HG03575 (cell line): ENCODE measurements around the gene CFH.
"Not testable (repeated sequence)": the region's sequence is repeated elsewhere in the genome, so short reads cannot be mapped to it uniquely, and the experiment has no call there.

Source experiments
- ATAC-seq: cut with Tn5 transposase; IDR thresholded peaks from one replicate; pipeline ENCODE4 v1.9.1; 2021; ENCODE audit not compliant: unreplicated experiment, insufficient number of reproducible peaks, low FRiP score; ENCODE audit errors: extremely low read depth

Gene CFH

GRCh38 chr1:196660272-196660671, 8.4 kb downstream of the CFH start:
- no peak for ATAC-seq

- no peak for ATAC-seq
Measured at GRCh38 chr1:196660852-196661251, 9.0 kb downstream of the CFH start.

- ATAC-seq: no peak
Measured at GRCh38 chr1:196661345-196661744, 9.5 kb downstream of the CFH start.

GRCh38 chr1:196667131-196667530, 15.3 kb downstream of the CFH start:
- no peak for ATAC-seq

- ATAC-seq: no peak
Measured at GRCh38 chr1:196669051-196669450, 17.2 kb downstream of the CFH start.

GRCh38 chr1:196669693-196670092, 17.9 kb downstream of the CFH start:
- ATAC-seq: no peak

GRCh38 chr1:196674908-196675307, 23.1 kb downstream of the CFH start:
- no peak for ATAC-seq

GRCh38 chr1:196677781-196678509, 26.1 kb downstream of the CFH start:
- no peak for ATAC-seq

GRCh38 chr1:196678510-196678884, 26.7 kb downstream of the CFH start:
- no peak for ATAC-seq

- no peak for ATAC-seq
Measured at GRCh38 chr1:196680107-196680506, 28.3 kb downstream of the CFH start.

- no peak for ATAC-seq
Measured at GRCh38 chr1:196684476-196684875, 32.6 kb downstream of the CFH start.

- no peak for ATAC-seq
Measured at GRCh38 chr1:196685506-196685905, 33.7 kb downstream of the CFH start.

- no peak for ATAC-seq
Measured at GRCh38 chr1:196689001-196689400, 37.2 kb downstream of the CFH start.

GRCh38 chr1:196690582-196690981, 38.7 kb downstream of the CFH start:
- ATAC-seq: no peak

GRCh38 chr1:196698993-196699392, 47.1 kb downstream of the CFH start:
- no peak for ATAC-seq

- ATAC-seq: no peak
Measured at GRCh38 chr1:196701144-196701543, 49.3 kb downstream of the CFH start.

GRCh38 chr1:196709892-196710291, 58.0 kb downstream of the CFH start:
- not testable (repeated sequence) for ATAC-seq

GRCh38 chr1:196717868-196718267, 66.0 kb downstream of the CFH start:
- no peak for ATAC-seq

- peak; percentile 73 for ATAC-seq
Measured at GRCh38 chr1:196723325-196724185, 71.7 kb downstream of the CFH start.

GRCh38 chr1:196732526-196732925, 80.7 kb downstream of the CFH start:
- ATAC-seq: no peak
